Ovary (tissue), 9 donors: ENCODE results near the gene SLC49A4. TPM values are rescaled to one million over a fixed set of nuclear protein-coding genes. Genes with fewer than 3 reads are reported as not detected.

Experiments used
- DNase-seq, 5 donors: peaks; one replicate each; pipeline ENCODE4 v3.0.0-alpha.2; 2019 to 2020
- H3K27ac ChIP-seq, 2 donors: fragments of 200-600 bp; one replicate each; pipeline versions ENCODE4 v1.5.1 to v1.8.0; 2019 to 2022
- H3K27me3 ChIP-seq: fragments of 200-600 bp; one replicate; pipeline ENCODE4 v1.8.0; 2022
- H3K36me3 ChIP-seq: fragments of 200-600 bp; sonication (generic); one replicate; pipeline ENCODE4 v1.5.1; 2019
- H3K4me1 ChIP-seq: one replicate; pipeline ENCODE4 v1.8.1; 2013; ENCODE audit warnings: mild to moderate bottlenecking, moderate library complexity; ENCODE audit not compliant: insufficient read depth
- H3K4me3 ChIP-seq: fragments of 200-600 bp; sonication (generic); one replicate; pipeline ENCODE4 v1.5.1; 2017
- H3K9me3 ChIP-seq, 2 donors: fragments of 200-600 bp in 1 of 2; sonication (generic) in 1 of 2; one replicate each; pipeline versions ENCODE4 v1.5.1 to v1.8.1; 2013 to 2019; ENCODE audit warnings: mild to moderate bottlenecking in 1 of 2, moderate library complexity in 1 of 2
- CTCF ChIP-seq, 3 donors: fragments of 450-650 bp in 2 of 3; fragments of 200-600 bp in 1 of 3; IDR thresholded peaks; one replicate each; pipeline versions ENCODE4 v1.5.1 to v1.8.0; 2016 to 2022; ENCODE audit warnings: antibody characterized with exemption in 3 of 3, mild to moderate bottlenecking in 1 of 3
- EP300 ChIP-seq: sonication (generic); formaldehyde crosslinking; IDR thresholded peaks from one replicate; pipeline ENCODE4 v1.6.1; 2017; ENCODE audit warnings: antibody characterized with exemption
- POLR2A ChIP-seq: fragments of 450-650 bp; IDR thresholded peaks from one replicate; pipeline ENCODE4 v1.6.1; 2017; ENCODE audit warnings: antibody characterized with exemption, mild to moderate bottlenecking, moderate library complexity
- WGBS, 3 donors: extraction: QIAGEN DNeasy Blood & Tissue Kit in 1 of 3; methylation state at CpG; one replicate each; pipeline versions ENCODE4 v1.1.5 to v1.1.7; 2013 to 2017; 5-methylcytosine and 5-hydroxymethylcytosine counted together
- intact Hi-C, 4 donors: fragments of 100-400 bp; cut with DNase I; formaldehyde crosslinking; loops; one replicate each; pipeline versions ENCODE4 v1.11.0 to v1.15.1; 2022 to 2023
- polyA plus RNA-seq, 2 donors: library from polyadenylated mRNA; stranded (reverse); fragments of 200-250 nt in 1 of 2; fragments of 350-450 nt in 1 of 2; fragmentation: Illumina TruSeq in 1 of 2; extraction: RNeasy Lipid Tissue Mini Kit (QIAGEN cat#74804) in 1 of 2; gene quantifications; one replicate each; pipeline ENCODE4 v1.2.3, GENCODE V29; 2013 to 2014
- total RNA-seq, 7 donors: library from RNA; depleted of rRNA in 2 of 7; stranded (reverse); fragments of >200 nt in 2 of 7; fragmentation: NEBNext Ultra II Directional in 3 of 7; extraction: Animal tissue kit (Norgen Biotek cat#: 25700) in 3 of 7; gene quantifications; one replicate each; pipeline versions ENCODE4 v1.1.0 to v1.2.4, GENCODE V29; 2016 to 2023
- donor health status: DM: no; HTN: no; CAD: no; lungs with moderate emphysema.
- donor health status: DM: no; HTN: no; CAD: no.
- donor health status: Bipolar disorder and iron deficiency.
- donor health status: DM: yes; HTN: yes; CAD: no.
- donor health status: DM: no; HTN: no; CAD: no.
- donor health status: DM: yes; HTN: yes; CAD: no.

The SLC49A4 gene
- total and polyA plus RNA-seq, 9 donors: 3.7 to 17.8 (median 8.3) TPM

DNA sequence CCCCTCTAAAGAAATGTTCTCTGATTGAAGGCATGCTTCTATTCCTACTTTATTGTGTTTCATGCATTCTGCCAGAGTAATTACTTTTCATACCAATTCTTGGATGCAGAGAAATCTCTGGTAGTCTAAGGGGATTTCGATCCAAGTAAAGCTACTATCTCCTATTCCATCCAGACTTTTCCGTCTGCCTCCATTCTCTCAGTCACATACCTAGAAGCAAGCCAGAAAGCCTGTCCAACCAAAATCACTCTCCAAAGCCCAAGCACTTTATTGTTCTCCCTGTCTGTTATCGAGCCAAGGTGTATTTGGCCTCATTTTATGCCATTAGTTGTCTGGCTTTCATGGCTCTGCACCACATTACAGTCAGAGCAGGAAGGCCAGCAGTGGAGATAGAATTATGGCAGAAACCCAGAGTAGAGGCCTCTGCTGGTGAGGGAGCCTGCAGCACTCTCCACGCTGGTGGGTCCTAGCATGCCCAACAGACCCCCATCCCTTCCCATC lies 95.9 kb downstream of the SLC49A4 start:
- Histone ChIP-seq H3K4me3 (no peak overlapping the region), H3K27ac (no peak overlapping the region), H3K36me3 (no peaks in the 10 kb centered on the region), H3K4me1 (no peaks in the 10 kb centered on the region), H3K27me3 (no peaks in the 10 kb centered on the region), H3K9me3 (no peaks in the 10 kb centered on the region)
- intact Hi-C loops: no loop called here
- TF ChIP-seq EP300: no peak
- no peak for TF ChIP-seq CTCF (IDR thresholded peaks at IDR 0.05)
- TF ChIP-seq POLR2A: no peak
- DNase-seq: no peak
- WGBS, 3 donors: 85 to 96% (median 91%) methylated on average over 4 of the region's 4 CpGs

DNA sequence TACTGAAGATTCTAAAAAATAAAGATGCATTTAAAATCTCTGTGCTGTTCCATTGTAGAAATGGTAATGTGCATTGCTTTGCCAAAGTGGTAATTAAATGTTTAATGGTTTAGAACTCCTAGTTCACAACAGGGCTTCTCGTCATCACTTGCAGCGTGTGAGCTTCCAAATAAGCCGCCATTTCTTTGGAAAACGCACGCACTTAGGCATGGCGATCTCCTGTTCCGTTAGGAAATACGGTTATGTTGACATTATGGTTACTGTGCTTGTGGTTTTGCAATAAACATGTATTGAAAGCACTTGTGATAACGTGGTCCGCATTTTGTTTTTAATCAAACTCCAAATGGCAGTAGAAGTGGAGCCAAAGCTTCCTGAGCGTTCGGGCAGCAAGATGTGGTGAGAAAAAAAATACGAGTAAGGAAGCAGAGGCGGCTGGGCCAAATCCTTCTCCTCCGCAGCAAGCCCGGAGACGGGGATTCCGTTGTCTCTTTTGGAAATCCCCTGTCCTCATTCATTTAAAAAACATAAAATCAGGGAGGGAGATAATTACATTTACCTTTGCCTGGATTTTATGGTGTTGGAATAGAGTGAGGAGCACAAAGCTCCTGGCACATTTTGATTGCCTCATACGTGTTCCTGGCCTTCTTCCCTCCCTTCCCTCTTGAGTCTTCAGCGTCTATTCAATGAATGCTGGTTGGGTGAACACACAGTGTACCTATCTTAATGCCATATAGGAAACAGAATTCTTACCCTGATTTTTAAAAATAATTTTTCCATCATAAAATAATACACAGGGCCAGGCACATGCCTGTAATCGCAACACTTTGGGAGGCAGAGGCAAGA lies 97.5 kb downstream of the SLC49A4 start:
- 30 to 51% (median 48%) methylated on average over 21 of the region's 21 CpGs for WGBS, 3 donors
- H3K9me3 ChIP-seq: no peaks in the 10 kb centered on the region
- no peak overlapping the region for H3K27ac ChIP-seq
- no peaks in the 10 kb centered on the region for H3K36me3 ChIP-seq
- no peak for DNase-seq
- H3K4me1 ChIP-seq: no peaks in the 10 kb centered on the region
- no peaks in the 10 kb centered on the region for H3K27me3 ChIP-seq
- H3K4me3 ChIP-seq: no peak overlapping the region
- intact Hi-C loops: no loop called here
- TF ChIP-seq POLR2A (no peak), EP300 (no peak), CTCF (IDR thresholded peaks at IDR 0.05) (no peak)

- 94 to 95% (median 94%) methylated on average over 8 of the region's 8 CpGs for WGBS, 3 donors
- TF ChIP-seq EP300: no peak
- TF ChIP-seq CTCF (IDR thresholded peaks at IDR 0.05): no peak
- TF ChIP-seq POLR2A: no peak
- Histone ChIP-seq H3K36me3 (no peaks in the 10 kb centered on the region), H3K4me3 (no peak overlapping the region), H3K27me3 (no peaks in the 10 kb centered on the region), H3K27ac (no peak overlapping the region), H3K4me1 (no peaks in the 10 kb centered on the region), H3K9me3 (no peaks in the 10 kb centered on the region)
- intact Hi-C loops: no loop called here
- no peak for DNase-seq
Measured at GRCh38 chr3:122893282-122893681, 98.4 kb downstream of the SLC49A4 start.

DNA sequence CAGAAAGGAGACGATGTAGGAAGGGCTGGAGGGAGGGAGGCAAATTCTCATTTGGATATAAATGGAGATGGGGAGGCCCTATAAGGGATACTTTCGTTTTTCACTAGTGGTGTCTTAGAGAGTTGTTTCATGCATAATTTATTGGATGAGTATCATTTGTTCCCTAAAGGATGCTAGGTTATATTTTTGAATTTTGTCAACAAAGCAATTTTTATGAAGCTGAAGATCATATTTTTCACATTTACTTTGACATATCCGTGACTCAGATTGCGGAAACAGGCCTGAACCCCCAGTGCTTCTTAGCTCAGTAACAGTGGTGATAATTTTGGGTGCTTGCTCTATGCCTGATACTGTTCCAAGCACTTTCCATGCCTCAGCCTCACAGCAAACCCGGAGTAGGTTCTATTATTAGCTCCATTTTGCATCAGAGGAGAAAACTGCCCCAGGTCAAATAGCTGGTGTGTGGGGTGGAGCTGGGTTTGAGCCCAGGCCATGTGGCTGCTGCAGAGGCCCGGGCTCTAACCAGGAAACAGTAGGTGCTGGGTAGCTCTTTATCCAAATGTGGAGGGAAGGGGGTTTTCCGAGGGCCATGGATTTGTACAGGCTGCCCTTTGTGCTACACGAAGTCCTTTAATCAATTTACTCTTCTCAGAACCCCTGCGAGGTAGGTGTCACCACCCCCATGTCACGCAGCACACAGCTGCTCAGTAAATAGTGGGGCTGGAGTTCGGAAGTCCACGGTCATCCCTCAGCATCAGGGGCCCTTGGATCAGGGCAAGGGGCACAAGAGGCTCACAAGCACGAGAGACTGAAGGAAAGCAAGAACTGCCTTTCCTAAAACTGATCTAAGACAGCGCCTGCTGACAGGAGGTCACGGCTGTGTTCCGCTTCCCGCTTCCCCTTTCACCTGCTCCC lies 99.1 kb downstream of the SLC49A4 start:
- Histone ChIP-seq H3K27ac (no peak overlapping the region), H3K4me3 (no peak overlapping the region), H3K9me3 (no peaks in the 10 kb centered on the region), H3K27me3 (no peaks in the 10 kb centered on the region), H3K36me3 (no peaks in the 10 kb centered on the region), H3K4me1 (no peaks in the 10 kb centered on the region)
- intact Hi-C loops: no loop called here
- WGBS, 3 donors: 77 to 80% (median 79%) methylated on average over 17 of the region's 17 CpGs
- DNase-seq: no peak
- TF ChIP-seq CTCF (IDR thresholded peaks at IDR 0.05) (no peak), POLR2A (no peak), EP300 (no peak)
